CD4-positive, alpha-beta T cell (primary cell): ENCODE results near the gene LRRC4B. TPM values are rescaled to one million over a fixed set of nuclear protein-coding genes. Genes with fewer than 3 reads are reported as not detected.

Experiments
- ATAC-seq: fragments of 200-7000 bp; cut with Tn5 transposase; one replicate; pipeline ENCODE4 v1.10.0; 2022; ENCODE audit warnings: mild to moderate bottlenecking; ENCODE audit not compliant: poor library complexity
- CTCF ChIA-PET: fragments of 350-600 bp; sonication (Branson Sonifier 250); formaldehyde crosslinking; loops from one replicate; lab custom pipeline; 2021; ENCODE audit warnings: antibody characterized with exemption, inconsistent platforms; lab: Charles Lee
- POLR2A ChIA-PET: fragments of 350-600 bp; sonication (Branson Sonifier 250); formaldehyde crosslinking; loops from one replicate; lab custom pipeline; 2021; ENCODE audit warnings: antibody characterized with exemption, inconsistent platforms; lab: Charles Lee
- DNase-seq, 14 experiments: peaks; one replicate each; pipeline ENCODE4 v3.0.0-alpha.2; 2013 to 2020; ENCODE audit warnings: mixed read lengths in 2 of 14
- H3K27ac ChIP-seq, 2 donors: one replicate each; pipeline versions ENCODE4 v1.5.1 to v1.7.0; 2013; ENCODE audit warnings: low read length in 2 of 2, low read depth in 1 of 2, mild to moderate bottlenecking in 1 of 2
- H3K27me3 ChIP-seq, 2 experiments: 1 replicate in 1 of 2; 2 replicates in 1 of 2; pipeline versions ENCODE4 v1.6.1 to v1.7.0; 2013; ENCODE audit warnings: low read length in 2 of 2, control low read depth in 1 of 2, mild to moderate bottlenecking in 1 of 2, moderate library complexity in 1 of 2; ENCODE audit not compliant: insufficient read depth in 2 of 2, control insufficient read depth in 1 of 2
- H3K36me3 ChIP-seq: one replicate; pipeline ENCODE4 v1.6.1; 2013; ENCODE audit warnings: low read length, control low read depth; ENCODE audit not compliant: insufficient read depth
- H3K4me1 ChIP-seq: one replicate; pipeline ENCODE4 v1.6.1; 2013; ENCODE audit warnings: low read length, control low read depth; ENCODE audit not compliant: insufficient read depth
- H3K4me3 ChIP-seq: one replicate; pipeline ENCODE4 v1.5.1; 2013; ENCODE audit warnings: mild to moderate bottlenecking, low read length, moderate library complexity
- H3K9me3 ChIP-seq, 2 experiments: 1 replicate in 1 of 2; 2 replicates in 1 of 2; pipeline versions ENCODE4 v1.6.1 to v1.7.0; 2013; ENCODE audit warnings: low read length in 2 of 2, mild to moderate bottlenecking in 2 of 2, control low read depth in 1 of 2, moderate library complexity in 1 of 2; ENCODE audit not compliant: control insufficient read depth in 1 of 2, insufficient read depth in 1 of 2
- H3K27ac Mint-ChIP-seq: one replicate; pipeline ENCODE4 v1.8.0; 2020; ENCODE audit warnings: mixed read lengths
- H3K27me3 Mint-ChIP-seq: one replicate; pipeline ENCODE4 v1.8.0; 2021; ENCODE audit warnings: mixed read lengths
- H3K36me3 Mint-ChIP-seq: one replicate; pipeline ENCODE4 v1.8.0; 2021; ENCODE audit warnings: low read depth, mixed read lengths
- H3K4me1 Mint-ChIP-seq: one replicate; pipeline ENCODE4 v1.8.0; 2021; ENCODE audit warnings: low read depth, mixed read lengths
- H3K4me3 Mint-ChIP-seq: one replicate; pipeline ENCODE4 v1.8.0; 2020; ENCODE audit warnings: mild to moderate bottlenecking, mixed read lengths
- H3K9me3 Mint-ChIP-seq: one replicate; pipeline ENCODE4 v1.8.0; 2020; ENCODE audit warnings: mixed read lengths
- CTCF ChIP-seq: fragments of 200-600 bp; IDR thresholded peaks from one replicate; pipeline ENCODE4 v1.8.0; 2022; ENCODE audit warnings: antibody characterized with exemption, mild to moderate bottlenecking
- intact Hi-C, 2 experiments: fragments of 100-400 bp; cut with DNase I in 1 of 2; cut with micrococcal nuclease in 1 of 2; formaldehyde crosslinking; loops; one replicate each; pipeline versions ENCODE4 v1.15.1 to v1.9.0; 2023 to 2025; cut with DNase I, micrococcal nuclease
- total RNA-seq, 174 experiments: library from RNA in 2 of 174; stranded (reverse) in 2 of 174; gene quantifications; one replicate each; pipeline ENCODE4 v1.2.3 and lab custom pipeline; 2021 to 2026

The LRRC4B gene
- total RNA-seq, 2 experiments from 2014 or later: not detected

- no peak for ATAC-seq
- no peaks in the 10 kb centered on the region for H3K27me3 ChIP-seq
- Mint-ChIP-seq H3K4me1 (peaks cover 12% of the 10 kb centered on the region), H3K27me3 (peaks cover 5% of the 10 kb centered on the region), H3K36me3 (peaks cover 9% of the 10 kb centered on the region), H3K9me3 (no peaks in the 10 kb centered on the region), H3K4me3 (no peak overlapping the region), H3K27ac (no peak overlapping the region)
- ChIA-PET POLR2A (no interaction called here), CTCF (no interaction called here)
- no peak overlapping the region for H3K27ac ChIP-seq
- peaks cover 5% of the 10 kb centered on the region for H3K36me3 ChIP-seq
- H3K4me3 ChIP-seq: no peak overlapping the region
- no peak for DNase-seq
- H3K9me3 ChIP-seq: no peaks in the 10 kb centered on the region
- H3K4me1 ChIP-seq: peaks cover 16% of the 10 kb centered on the region
- intact Hi-C loops: no loop called here
- no peak for TF ChIP-seq CTCF
Measured at GRCh38 chr19:50506700-50507099, 61.5 kb downstream of the LRRC4B start.

- Histone ChIP-seq H3K9me3 (no peaks in the 10 kb centered on the region), H3K4me3 (no peak overlapping the region), H3K4me1 (peaks cover 10% of the 10 kb centered on the region), H3K27me3 (no peaks in the 10 kb centered on the region), H3K27ac (no peak overlapping the region), H3K36me3 (peaks cover 5% of the 10 kb centered on the region)
- ChIA-PET CTCF (no interaction called here), POLR2A (no interaction called here)
- peaks cover 9% of the 10 kb centered on the region for H3K36me3 Mint-ChIP-seq
- no peaks in the 10 kb centered on the region for H3K9me3 Mint-ChIP-seq
- peaks cover 6% of the 10 kb centered on the region for H3K4me1 Mint-ChIP-seq
- H3K4me3 Mint-ChIP-seq: no peak overlapping the region
- H3K27ac Mint-ChIP-seq: no peak overlapping the region
- no peak for TF ChIP-seq CTCF
- DNase-seq (no peak), ATAC-seq (no peak)
- intact Hi-C loops: no loop called here
- H3K27me3 Mint-ChIP-seq: no peaks in the 10 kb centered on the region
Measured at GRCh38 chr19:50505856-50506611, 62.2 kb downstream of the LRRC4B start.

GRCh38 chr19:50501568-50502475 is 66.4 kb downstream of the LRRC4B start:
- ATAC-seq (no peak), DNase-seq (no peak)
- H3K9me3 Mint-ChIP-seq: no peaks in the 10 kb centered on the region
- no peak overlapping the region for H3K27ac Mint-ChIP-seq
- H3K4me1 ChIP-seq: no peaks in the 10 kb centered on the region
- H3K27me3 ChIP-seq: no peaks in the 10 kb centered on the region
- peaks cover 9% of the 10 kb centered on the region for H3K36me3 Mint-ChIP-seq
- TF ChIP-seq CTCF: no peak
- H3K9me3 ChIP-seq: no peaks in the 10 kb centered on the region
- H3K27ac ChIP-seq: no peak overlapping the region
- POLR2A ChIA-PET: no interaction called here
- H3K4me3 Mint-ChIP-seq: no peak overlapping the region
- no peaks in the 10 kb centered on the region for H3K4me1 Mint-ChIP-seq
- peaks cover 5% of the 10 kb centered on the region for H3K36me3 ChIP-seq
- CTCF ChIA-PET: no interaction called here
- H3K4me3 ChIP-seq: no peak overlapping the region
- intact Hi-C loops: no loop called here
- no peaks in the 10 kb centered on the region for H3K27me3 Mint-ChIP-seq
